Mesodermal cell (in vitro differentiated cells): ENCODE measurements around the gene KRTAP10-11. TPM values are rescaled to one million over a fixed set of nuclear protein-coding genes. Genes with fewer than 3 reads are reported as not detected.
"Not testable (repeated sequence)": the region's sequence is repeated elsewhere in the genome, so short reads cannot be mapped to it uniquely, and the experiment has no call there.

Experiments used
- H3K27ac ChIP-seq: 2 replicates; pipeline ENCODE4 v1.7.0; 2013; ENCODE audit warnings: mild to moderate bottlenecking, low read depth, low read length, moderate library complexity; ENCODE audit not compliant: severe bottlenecking
- H3K36me3 ChIP-seq: 2 replicates; pipeline ENCODE4 v1.7.1; 2013; ENCODE audit warnings: mild to moderate bottlenecking, low read length, moderate library complexity; ENCODE audit not compliant: control insufficient read depth, insufficient read depth
- H3K4me1 ChIP-seq: one replicate; pipeline ENCODE4 v1.7.1; 2013; ENCODE audit warnings: mild to moderate bottlenecking, low read length; ENCODE audit not compliant: insufficient read depth, control insufficient read depth, poor library complexity, severe bottlenecking
- H3K4me3 ChIP-seq: 2 replicates; pipeline ENCODE4 v1.7.0; 2013; ENCODE audit warnings: low read length, control low read depth, mild to moderate bottlenecking; ENCODE audit not compliant: insufficient read depth, poor library complexity, severe bottlenecking; ENCODE audit errors: extremely low read depth
- H3K9me3 ChIP-seq: 2 replicates; pipeline ENCODE4 v1.7.1; 2013; ENCODE audit warnings: mild to moderate bottlenecking, low read length, moderate library complexity; ENCODE audit not compliant: control insufficient read depth
- WGBS, 2 experiments: methylation state at CpG; one replicate each; pipeline ENCODE4 v1.1.5; 2013; ENCODE audit warnings: missing lambda C conversion rate in 2 of 2; ENCODE audit not compliant: insufficient coverage in 2 of 2; 5-methylcytosine and 5-hydroxymethylcytosine counted together
- polyA plus RNA-seq, 2 experiments: library from polyadenylated mRNA; stranded (reverse); fragments of 50-300 nt; gene quantifications; one replicate each; pipeline ENCODE4 v1.2.3, GENCODE V29; 2013

The KRTAP10-11 gene, protein sequence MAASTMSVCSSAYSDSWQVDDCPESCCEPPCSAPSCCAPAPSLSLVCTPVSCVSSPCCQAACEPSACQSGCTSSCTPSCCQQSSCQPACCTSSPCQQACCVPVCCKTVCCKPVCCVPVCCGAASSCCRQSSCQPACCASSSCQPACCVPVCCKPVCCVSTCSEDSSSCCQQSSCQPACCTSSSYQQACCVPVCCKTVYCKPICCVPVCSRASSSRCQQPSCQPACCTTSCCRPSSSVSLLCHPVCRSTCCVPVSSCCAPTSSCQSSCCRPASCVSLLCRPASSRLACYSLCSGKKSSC
- not detected for polyA plus RNA-seq (2013, experiment 1 of 2)
- polyA plus RNA-seq (2013, experiment 2 of 2) = not detected

GRCh38 chr21:44646366-44647221, at the start of gene KRTAP10-11:
Gene KRTAP10-11 (plus strand): TSS chr21:44646414. CDS start chr21:44646459, 45 bp downstream.
- H3K4me1 ChIP-seq, H3K36me3 ChIP-seq, H3K27ac ChIP-seq, H3K4me3 ChIP-seq: not testable (repeated sequence)
- WGBS, 2 experiments = 86 to 89% methylated on average over 14 to 19 of the region's 21 CpGs
- peaks cover 12% of the 10 kb centered on the region for H3K9me3 ChIP-seq

DNA sequence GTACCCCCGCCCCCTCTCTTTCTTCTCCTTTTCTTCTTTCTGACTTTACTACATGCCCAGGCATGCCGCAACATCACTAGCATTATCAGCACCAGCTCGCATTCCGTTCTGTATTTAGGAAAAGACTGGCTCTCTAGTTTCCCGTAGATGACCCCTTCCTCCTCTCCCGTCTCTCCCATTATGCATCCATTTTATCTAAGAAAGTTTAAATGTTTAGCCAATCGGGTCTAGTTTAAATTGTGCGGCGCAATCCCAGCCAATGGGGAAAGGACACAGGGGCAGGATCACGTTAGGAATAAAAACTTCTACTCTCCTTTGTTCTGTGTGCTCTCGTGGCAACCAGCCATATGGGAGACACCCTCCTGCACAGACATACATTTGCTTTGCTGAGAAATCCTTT, 48.2 kb upstream of the KRTAP10-11 start:
- Histone ChIP-seq H3K36me3 (no peaks in the 10 kb centered on the region), H3K27ac (peak overlapping the region; percentile 51), H3K4me3 (no peak overlapping the region), H3K4me1 (peaks cover 10% of the 10 kb centered on the region), H3K9me3 (peaks cover 3% of the 10 kb centered on the region)
- 74 to 75% methylated on average over 10 to 11 of the region's 11 CpGs for WGBS, 2 experiments

- H3K4me3 ChIP-seq = no peak overlapping the region
- H3K4me1 ChIP-seq = no peaks in the 10 kb centered on the region
- H3K9me3 ChIP-seq = peaks cover 4% of the 10 kb centered on the region
- H3K36me3 ChIP-seq = no peaks in the 10 kb centered on the region
- 89 to 100% methylated on average over 4 to 6 of the region's 8 CpGs for WGBS, 2 experiments
- no peak overlapping the region for H3K27ac ChIP-seq
Observed at GRCh38 chr21:44599264-44600029, 46.8 kb upstream of the KRTAP10-11 start.

DNA sequence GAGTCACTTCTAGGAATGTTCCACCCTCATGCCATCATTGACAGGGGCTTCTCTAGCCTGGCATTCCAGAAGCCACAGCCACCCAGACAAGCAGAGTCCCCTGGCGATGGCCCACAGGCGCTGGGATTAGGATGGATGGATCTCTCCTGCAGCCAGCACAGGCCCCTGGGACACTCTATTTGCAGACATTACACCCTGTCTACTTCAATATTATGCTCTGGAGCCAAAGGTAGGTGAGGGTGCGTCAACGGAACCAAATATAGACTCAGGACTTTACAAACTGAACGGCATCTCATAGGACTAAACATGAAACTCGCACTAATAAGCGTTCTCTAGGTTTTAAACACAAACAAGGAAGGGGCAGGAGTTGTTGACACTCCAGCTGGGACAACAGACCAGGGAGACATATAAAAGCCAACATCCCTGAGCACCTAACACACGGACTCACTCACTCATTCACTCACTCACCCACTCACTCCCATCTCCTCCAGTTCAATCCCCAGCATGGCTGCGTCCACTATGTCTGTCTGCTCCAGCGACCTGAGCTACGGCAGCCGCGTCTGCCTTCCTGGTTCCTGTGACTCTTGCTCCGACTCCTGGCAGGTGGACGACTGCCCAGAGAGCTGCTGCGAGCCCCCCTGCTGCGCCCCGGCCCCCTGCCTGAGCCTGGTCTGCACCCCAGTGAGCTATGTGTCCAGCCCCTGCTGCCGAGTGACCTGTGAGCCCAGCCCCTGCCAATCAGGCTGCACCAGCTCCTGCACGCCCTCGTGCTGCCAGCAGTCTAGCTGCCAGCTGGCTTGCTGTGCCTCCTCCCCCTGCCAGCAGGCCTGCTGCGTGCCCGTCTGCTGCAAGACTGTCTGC, 45.9 kb upstream of the KRTAP10-11 start, which contains the start of gene KRTAP10-7:
Gene KRTAP10-7, plus strand, starts transcription at position 480 of the 861 bp plus-strand sequence. Its CDS starts 25 bp downstream, at position 505.
- not testable (repeated sequence) for H3K4me1 ChIP-seq, H3K36me3 ChIP-seq, H3K27ac ChIP-seq, H3K4me3 ChIP-seq, H3K9me3 ChIP-seq
- WGBS, 2 experiments = 94 to 98% methylated on average over 7 to 8 of the region's 23 CpGs

GRCh38 chr21:44601091-44601490, 45.1 kb upstream of the KRTAP10-11 start:
- not testable (repeated sequence) for H3K4me1 ChIP-seq, H3K27ac ChIP-seq, H3K36me3 ChIP-seq, H3K4me3 ChIP-seq, H3K9me3 ChIP-seq
- 83 to 93% methylated on average over 7 to 10 of the region's 10 CpGs for WGBS, 2 experiments

DNA sequence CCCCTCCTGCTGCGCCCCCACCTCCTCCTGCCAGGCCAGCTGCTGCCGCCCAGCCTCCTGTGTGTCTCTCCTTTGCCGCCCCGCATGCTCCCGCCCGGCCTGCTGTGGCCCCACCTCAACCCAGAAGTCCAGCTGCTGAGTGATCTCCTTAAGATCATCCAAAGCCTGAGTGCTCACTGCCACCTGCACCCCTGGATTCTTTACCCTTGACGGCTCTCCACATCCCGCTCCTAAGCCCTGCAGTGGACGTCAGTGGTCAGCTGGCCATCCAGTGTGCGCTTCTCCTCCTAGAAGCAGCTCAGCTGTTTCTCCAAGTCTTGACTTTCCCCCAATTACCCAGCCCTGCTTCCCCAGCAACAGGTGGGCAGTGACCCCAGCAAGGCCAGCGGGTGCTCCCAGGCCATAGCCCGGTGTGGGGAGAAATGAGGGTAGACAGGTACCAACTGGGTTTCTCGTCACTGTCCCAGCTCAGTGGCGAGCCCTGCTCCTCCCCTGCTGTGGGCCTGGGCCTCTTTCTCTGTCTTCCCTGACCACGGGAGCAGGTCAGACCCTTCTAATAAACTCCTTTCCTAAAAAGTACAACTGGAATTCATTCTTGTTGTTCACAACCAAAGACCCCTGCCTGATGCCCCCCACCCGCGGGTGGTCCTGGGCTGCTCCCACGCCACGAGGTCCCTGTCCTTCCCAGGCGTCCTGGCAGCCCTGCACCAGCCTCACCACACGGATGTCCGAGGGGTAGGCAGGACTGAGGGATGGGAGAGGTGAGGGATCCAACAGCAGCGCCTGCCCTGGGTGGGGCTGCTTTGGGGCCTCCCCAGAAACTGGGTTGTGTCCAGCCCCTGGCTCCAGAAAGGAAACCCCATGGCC, 44.4 kb upstream of the KRTAP10-11 start:
- WGBS, 2 experiments = 89 to 96% methylated on average over 18 of the region's 23 CpGs
- Histone ChIP-seq H3K36me3 (no peaks in the 10 kb centered on the region), H3K27ac (no peak overlapping the region), H3K4me3 (no peak overlapping the region), H3K4me1 (no peaks in the 10 kb centered on the region), H3K9me3 (peaks cover 6% of the 10 kb centered on the region)

- H3K36me3 ChIP-seq = no peaks in the 10 kb centered on the region
- H3K27ac ChIP-seq = no peak overlapping the region
- H3K9me3 ChIP-seq = peaks cover 6% of the 10 kb centered on the region
- 88 to 91% methylated on average over 14 to 20 of the region's 21 CpGs for WGBS, 2 experiments
- no peak overlapping the region for H3K4me3 ChIP-seq
- no peaks in the 10 kb centered on the region for H3K4me1 ChIP-seq
Observed at GRCh38 chr21:44602463-44602850, 43.8 kb upstream of the KRTAP10-11 start.

- H3K4me3 ChIP-seq = no peak overlapping the region
- H3K4me1 ChIP-seq = no peaks in the 10 kb centered on the region
- WGBS, 2 experiments = 71 to 79% methylated on average over 13 to 16 of the region's 17 CpGs
- H3K9me3 ChIP-seq = peaks cover 6% of the 10 kb centered on the region
- no peak overlapping the region for H3K27ac ChIP-seq
- no peaks in the 10 kb centered on the region for H3K36me3 ChIP-seq
Observed at GRCh38 chr21:44603109-44603875, 42.9 kb upstream of the KRTAP10-11 start.

DNA sequence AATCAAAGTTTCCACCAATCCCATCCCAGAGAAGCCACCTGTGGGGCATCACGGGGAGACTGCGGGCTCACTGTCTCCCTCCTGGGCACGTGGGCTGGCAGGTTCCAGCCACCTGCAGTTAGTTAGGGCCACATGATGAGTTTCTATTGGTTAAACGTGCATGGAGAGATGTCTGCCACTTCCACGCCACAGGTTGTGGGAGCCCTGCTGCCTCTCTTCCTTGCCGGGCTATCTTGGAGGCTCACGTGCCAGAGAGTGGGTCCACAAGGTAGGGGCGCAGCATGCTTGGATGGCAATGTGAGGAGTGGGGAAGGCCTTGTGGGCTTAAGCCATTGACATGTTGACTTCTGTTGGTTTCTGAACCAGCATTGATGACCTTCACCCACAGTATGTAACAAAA, 42.3 kb upstream of the KRTAP10-11 start:
- H3K4me1 ChIP-seq = no peaks in the 10 kb centered on the region
- 95% methylated on average over 5 of the region's 8 CpGs for WGBS, 2 experiments
- no peaks in the 10 kb centered on the region for H3K36me3 ChIP-seq
- H3K4me3 ChIP-seq = no peak overlapping the region
- H3K27ac ChIP-seq = no peak overlapping the region
- H3K9me3 ChIP-seq = peaks cover 5% of the 10 kb centered on the region
